ENCODE measurements around the gene EI24.

GRCh38 chr11:125566235-125566634 lies 3.0 kb upstream of the EI24 start:
- TF ChIP-seq, protein P1, sequence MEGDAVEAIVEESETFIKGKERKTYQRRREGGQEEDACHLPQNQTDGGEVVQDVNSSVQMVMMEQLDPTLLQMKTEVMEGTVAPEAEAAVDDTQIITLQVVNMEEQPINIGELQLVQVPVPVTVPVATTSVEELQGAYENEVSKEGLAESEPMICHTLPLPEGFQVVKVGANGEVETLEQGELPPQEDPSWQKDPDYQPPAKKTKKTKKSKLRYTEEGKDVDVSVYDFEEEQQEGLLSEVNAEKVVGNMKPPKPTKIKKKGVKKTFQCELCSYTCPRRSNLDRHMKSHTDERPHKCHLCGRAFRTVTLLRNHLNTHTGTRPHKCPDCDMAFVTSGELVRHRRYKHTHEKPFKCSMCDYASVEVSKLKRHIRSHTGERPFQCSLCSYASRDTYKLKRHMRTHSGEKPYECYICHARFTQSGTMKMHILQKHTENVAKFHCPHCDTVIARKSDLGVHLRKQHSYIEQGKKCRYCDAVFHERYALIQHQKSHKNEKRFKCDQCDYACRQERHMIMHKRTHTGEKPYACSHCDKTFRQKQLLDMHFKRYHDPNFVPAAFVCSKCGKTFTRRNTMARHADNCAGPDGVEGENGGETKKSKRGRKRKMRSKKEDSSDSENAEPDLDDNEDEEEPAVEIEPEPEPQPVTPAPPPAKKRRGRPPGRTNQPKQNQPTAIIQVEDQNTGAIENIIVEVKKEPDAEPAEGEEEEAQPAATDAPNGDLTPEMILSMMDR (IDR thresholded peaks at IDR 0.05; ENCODE audit: low read depth, low read length) = no peak
- no peak for TF ChIP-seq EZH2phosphoT487 (IDR thresholded peaks at IDR 0.05; ENCODE audit: low read depth)
